GM12878 (cell line): ENCODE results near the gene VGLL4. TPM values are rescaled to one million over a fixed set of nuclear protein-coding genes. Genes with fewer than 3 reads are reported as not detected.

Source experiments
- ATAC-seq: fragments of 200-7000 bp; cut with Tn5 transposase; 3 replicates; pipeline ENCODE4 v1.9.1; 2020; ENCODE audit warnings: mild to moderate bottlenecking, moderate library complexity
- BruUV-seq: library from RNA; stranded (reverse); fragments of 400-500 nt; replicated peaks from 2 replicates; lab custom pipeline; 2021; lab: Mats Ljungman, UMichigan
- CTCF ChIA-PET: fragments of 300-600 bp; sonication (Branson Sonifier 250); formaldehyde crosslinking; extraction: SDS; loops from one replicate; lab custom pipeline; 2021; ENCODE audit warnings: inconsistent platforms; lab: Yijun Ruan, JAX
- POLR2A ChIA-PET: fragments of 350-600 bp; formaldehyde crosslinking; extraction: SDS; loops from one replicate; lab custom pipeline; 2021; ENCODE audit warnings: inconsistent platforms; lab: Charles Lee
- RAD21 ChIA-PET: fragments of 300-600 bp; sonication (Branson Sonifier 250); formaldehyde crosslinking; loops from one replicate; lab custom pipeline; 2023; ENCODE audit warnings: antibody characterized with exemption; ENCODE audit not compliant: unreplicated experiment; lab: Charles Lee
- SMC1A ChIA-PET: fragments of 300-600 bp; sonication (Branson Sonifier 250); formaldehyde crosslinking; loops from one replicate; lab custom pipeline; 2023; ENCODE audit not compliant: unreplicated experiment, uncharacterized antibody; lab: Charles Lee
- DNase-seq: peaks from one replicate; pipeline ENCODE4 v3.0.0-alpha.2; 2011; ENCODE audit warnings: low read depth, low spot score
- FAIRE-seq: peaks from 3 replicates; lab custom pipeline; 2011; peaks lifted over from hg19 to GRCh38; lab: Jason Lieb, UNC
- H2AFZ ChIP-seq: 2 replicates; pipeline ENCODE4 v1.6.0; 2011; ENCODE audit warnings: low read depth, low read length, control low read depth; ENCODE audit not compliant: control insufficient read depth
- H3K27ac ChIP-seq: 2 replicates; pipeline ENCODE4 v1.5.1; 2011; ENCODE audit warnings: control low read depth; ENCODE audit not compliant: control insufficient read depth, insufficient read depth
- H3K27me3 ChIP-seq, 2 experiments: replicated peaks in 1 of 2; 2 replicates each; pipeline versions ENCODE4 v1.6.0 to v1.6.1; 2011; ENCODE audit warnings: low read length in 1 of 2; ENCODE audit not compliant: control insufficient read depth in 2 of 2, insufficient read depth in 2 of 2
- H3K36me3 ChIP-seq, 2 experiments: 2 replicates each; pipeline ENCODE4 v1.5.1; 2011; ENCODE audit warnings: low read length in 1 of 2; ENCODE audit not compliant: control insufficient read depth in 2 of 2, insufficient read depth in 2 of 2
- H3K4me1 ChIP-seq: 2 replicates; pipeline ENCODE4 v1.6.1; 2011; ENCODE audit warnings: mild to moderate bottlenecking, low read length, moderate library complexity, mixed read lengths; ENCODE audit not compliant: control insufficient read depth, insufficient read depth
- H3K4me2 ChIP-seq: 2 replicates; pipeline ENCODE4 v1.6.0; 2011; ENCODE audit warnings: control low read depth; ENCODE audit not compliant: control insufficient read depth, insufficient read depth
- H3K4me3 ChIP-seq: fragments of 200-600 bp; sonication (generic); 2 replicates; pipeline ENCODE4 v1.5.1; 2016
- H3K79me2 ChIP-seq: 2 replicates; pipeline ENCODE4 v1.6.0; 2011; ENCODE audit warnings: low read length; ENCODE audit not compliant: control insufficient read depth, insufficient read depth
- H3K9ac ChIP-seq: 2 replicates; pipeline ENCODE4 v1.8.0; 2011; ENCODE audit warnings: low read length, control low read depth, mixed read lengths; ENCODE audit not compliant: control insufficient read depth, insufficient read depth
- H3K9me3 ChIP-seq: replicated peaks from 3 replicates; pipeline ENCODE4 v1.5.1; 2011; ENCODE audit warnings: mild to moderate bottlenecking, low read length; ENCODE audit not compliant: control insufficient read depth, insufficient read depth
- H4K20me1 ChIP-seq: 2 replicates; pipeline ENCODE4 v1.6.0; 2011; ENCODE audit not compliant: control insufficient read depth, insufficient read depth
- MEF2B ChIP-seq: fragments of 450-650 bp; IDR thresholded peaks from 2 replicates; pipeline ENCODE4 v1.6.1; 2018; ENCODE audit warnings: mild to moderate bottlenecking, moderate library complexity; ENCODE audit not compliant: partially characterized antibody, poor library complexity, severe bottlenecking
- NFYB ChIP-seq: IDR thresholded peaks from 2 replicates; pipeline ENCODE4 v1.6.1; 2011; ENCODE audit warnings: low read depth, mild to moderate bottlenecking, low read length, improper control_type of control experiment, moderate library complexity; ENCODE audit not compliant: insufficient read depth
- PAX8 ChIP-seq: fragments of 450-650 bp; IDR thresholded peaks from 2 replicates; pipeline ENCODE4 v1.6.1; 2017; ENCODE audit warnings: mild to moderate bottlenecking, moderate library complexity
- WGBS: methylation state at CpG from one replicate; pipeline ENCODE4 v1.1.6; 2016; ENCODE audit warnings: low lambda C conversion rate; ENCODE audit not compliant: insufficient replicate concordance, insufficient coverage; ENCODE audit errors: missing lambda C conversion rate; 5-methylcytosine and 5-hydroxymethylcytosine counted together
- in situ Hi-C: fragments of 300-500 bp; cut with MboI; formaldehyde crosslinking; loops from 9 replicates; pipeline ENCODE4 v1.14.3; 2018; ENCODE audit warnings: mixed read lengths
- intact Hi-C: fragments of 100-400 bp; cut with micrococcal nuclease; formaldehyde crosslinking; loops from one replicate; pipeline ENCODE4 v1.14.2; 2022; ENCODE audit not compliant: unreplicated experiment
- polyA plus RNA-seq, 11 experiments: library from polyadenylated mRNA; depleted of rRNA in 4 of 11; unstranded in 6 of 11; stranded (reverse) in 5 of 11; fragments of >200 nt; fragmentation: Nextera tagmentation in 4 of 11; fragmentation: Illumina TruSeq in 1 of 11; extraction: Ambion mirVana in 4 of 11; extraction: Trizol in 1 of 11; gene quantifications; 1 replicate in 1 of 11; 2 replicates in 10 of 11; pipeline versions ENCODE4 v1.2.1 to v1.2.3, GENCODE V29; 2011 to 2016; ENCODE audit warnings: inconsistent platforms in 2 of 11, missing spikeins in 2 of 11, low read depth in 1 of 11
- total RNA-seq, 4 experiments: library from RNA; depleted of rRNA in 3 of 4; stranded (reverse); fragments of >200 nt in 3 of 4; fragmentation: Illumina TruSeq in 1 of 4; extraction: Trizol in 1 of 4; gene quantifications; 2 replicates each; pipeline versions ENCODE4 v1.2.1 to v1.2.3, GENCODE V29; 2013 to 2021
- TF ChIP-seq, protein P1 (sequence below): fragments of 450-650 bp; formaldehyde crosslinking; IDR thresholded peaks from 2 replicates; pipeline ENCODE4 v1.5.0; 2022; ENCODE audit warnings: mild to moderate bottlenecking, missing genetic modification characterization
- TF ChIP-seq, protein P2 (sequence below): IDR thresholded peaks from 2 replicates; pipeline ENCODE4 v1.6.1; 2011; ENCODE audit warnings: low read depth, low read length, improper control_type of control experiment, borderline replicate concordance
- TF ChIP-seq, protein P3 (sequence below): fragments of 450-650 bp; IDR thresholded peaks from 2 replicates; pipeline ENCODE4 v1.6.1; 2014; ENCODE audit warnings: mild to moderate bottlenecking
- TF ChIP-seq, protein P4 (sequence below): fragments of 450-650 bp; IDR thresholded peaks from 2 replicates; pipeline ENCODE4 v1.6.1; 2016; ENCODE audit warnings: mild to moderate bottlenecking, moderate library complexity, borderline replicate concordance

VGLL4 gene
- total and polyA plus RNA-seq, 10 of the 15 experiments (the other 5 are each of a cell fraction or from before 2014, with no cell fraction given), result 0.44 to 38.1 (median 16.1) TPM

DNA sequence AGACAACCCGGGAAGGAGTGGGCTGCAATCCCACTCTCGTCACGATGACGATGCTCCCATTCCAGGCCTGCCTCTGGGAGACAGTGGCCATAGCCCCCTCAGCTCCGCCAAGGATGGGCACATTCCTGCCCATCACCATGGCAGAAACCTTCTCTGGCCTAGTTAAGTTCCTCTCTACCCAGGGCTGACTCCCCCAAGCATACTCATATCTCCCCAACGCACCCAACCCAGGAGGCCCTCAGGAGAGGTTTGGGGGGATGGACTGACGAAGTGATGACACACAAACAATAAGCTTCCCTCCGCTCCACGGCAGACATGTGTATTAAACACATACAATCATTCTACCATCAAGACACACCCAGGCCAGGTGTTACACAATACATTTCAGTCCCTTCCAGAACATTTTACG is 60.1 kb downstream of the VGLL4 start:
- intact Hi-C loops, result loop anchor here (5.0 kb wide), 1 partner anchor 59 kb away; the partner anchor contains the start of gene VGLL4
- H4K20me1 ChIP-seq, result peaks cover 6% of the 10 kb centered on the region; the same call in 1 of the 2 replicates

More for the DNA sequence above, 60.1 kb downstream of the VGLL4 start:
- Histone ChIP-seq H2AFZ (no peak overlapping the region), H3K27ac (no peak overlapping the region; the same call in 1 of the 2 replicates), H3K27me3 (no peaks in the 10 kb centered on the region), H3K4me3 (no peak overlapping the region), H3K4me2 (no peak overlapping the region; the same call in 1 of the 2 replicates), H3K9me3 (no peaks in the 10 kb centered on the region), H3K79me2 (peaks cover 62% of the 10 kb centered on the region), H3K4me1 (peaks cover 20% of the 10 kb centered on the region), H3K9ac (no peak overlapping the region), H3K36me3 (peaks cover 3 to 10% of the 10 kb centered on the region in 2 experiments)
- ChIA-PET RAD21 (interaction anchor here (2.7 kb wide), 1 partner anchor 60 kb away, joined by 12 read pairs; the partner anchor contains the start of gene VGLL4), POLR2A (no interaction called here), SMC1A (interaction anchor here (1.0 to 1.1 kb wide), 2 partner anchors 54 to 58 kb away, joined by 3 read pairs; no protein-coding TSS in a partner anchor), CTCF (interaction anchor here (0.9 kb wide), 1 partner anchor 10 kb away, joined by 4 read pairs; no protein-coding TSS in a partner anchor)
- FAIRE-seq (no peak), ATAC-seq (no peak), DNase-seq (no peak)
- in situ Hi-C loops, result no loop called here
- no TSS peak for BruUV-seq
- TF ChIP-seq MEF2B (no peak), NFYB (no peak), PAX8 (no peak)
- TF ChIP-seq, protein P1, sequence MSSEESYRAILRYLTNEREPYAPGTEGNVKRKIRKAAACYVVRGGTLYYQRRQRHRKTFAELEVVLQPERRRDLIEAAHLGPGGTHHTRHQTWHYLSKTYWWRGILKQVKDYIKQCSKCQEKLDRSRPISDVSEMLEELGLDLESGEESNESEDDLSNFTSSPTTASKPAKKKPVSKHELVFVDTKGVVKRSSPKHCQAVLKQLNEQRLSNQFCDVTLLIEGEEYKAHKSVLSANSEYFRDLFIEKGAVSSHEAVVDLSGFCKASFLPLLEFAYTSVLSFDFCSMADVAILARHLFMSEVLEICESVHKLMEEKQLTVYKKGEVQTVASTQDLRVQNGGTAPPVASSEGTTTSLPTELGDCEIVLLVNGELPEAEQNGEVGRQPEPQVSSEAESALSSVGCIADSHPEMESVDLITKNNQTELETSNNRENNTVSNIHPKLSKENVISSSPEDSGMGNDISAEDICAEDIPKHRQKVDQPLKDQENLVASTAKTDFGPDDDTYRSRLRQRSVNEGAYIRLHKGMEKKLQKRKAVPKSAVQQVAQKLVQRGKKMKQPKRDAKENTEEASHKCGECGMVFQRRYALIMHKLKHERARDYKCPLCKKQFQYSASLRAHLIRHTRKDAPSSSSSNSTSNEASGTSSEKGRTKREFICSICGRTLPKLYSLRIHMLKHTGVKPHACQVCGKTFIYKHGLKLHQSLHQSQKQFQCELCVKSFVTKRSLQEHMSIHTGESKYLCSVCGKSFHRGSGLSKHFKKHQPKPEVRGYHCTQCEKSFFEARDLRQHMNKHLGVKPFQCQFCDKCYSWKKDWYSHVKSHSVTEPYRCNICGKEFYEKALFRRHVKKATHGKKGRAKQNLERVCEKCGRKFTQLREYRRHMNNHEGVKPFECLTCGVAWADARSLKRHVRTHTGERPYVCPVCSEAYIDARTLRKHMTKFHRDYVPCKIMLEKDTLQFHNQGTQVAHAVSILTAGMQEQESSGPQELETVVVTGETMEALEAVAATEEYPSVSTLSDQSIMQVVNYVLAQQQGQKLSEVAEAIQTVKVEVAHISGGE (CRISPR knock-in tag), result no peak
- TF ChIP-seq, protein P2, sequence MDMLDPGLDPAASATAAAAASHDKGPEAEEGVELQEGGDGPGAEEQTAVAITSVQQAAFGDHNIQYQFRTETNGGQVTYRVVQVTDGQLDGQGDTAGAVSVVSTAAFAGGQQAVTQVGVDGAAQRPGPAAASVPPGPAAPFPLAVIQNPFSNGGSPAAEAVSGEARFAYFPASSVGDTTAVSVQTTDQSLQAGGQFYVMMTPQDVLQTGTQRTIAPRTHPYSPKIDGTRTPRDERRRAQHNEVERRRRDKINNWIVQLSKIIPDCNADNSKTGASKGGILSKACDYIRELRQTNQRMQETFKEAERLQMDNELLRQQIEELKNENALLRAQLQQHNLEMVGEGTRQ, result no peak
- TF ChIP-seq, protein P3, sequence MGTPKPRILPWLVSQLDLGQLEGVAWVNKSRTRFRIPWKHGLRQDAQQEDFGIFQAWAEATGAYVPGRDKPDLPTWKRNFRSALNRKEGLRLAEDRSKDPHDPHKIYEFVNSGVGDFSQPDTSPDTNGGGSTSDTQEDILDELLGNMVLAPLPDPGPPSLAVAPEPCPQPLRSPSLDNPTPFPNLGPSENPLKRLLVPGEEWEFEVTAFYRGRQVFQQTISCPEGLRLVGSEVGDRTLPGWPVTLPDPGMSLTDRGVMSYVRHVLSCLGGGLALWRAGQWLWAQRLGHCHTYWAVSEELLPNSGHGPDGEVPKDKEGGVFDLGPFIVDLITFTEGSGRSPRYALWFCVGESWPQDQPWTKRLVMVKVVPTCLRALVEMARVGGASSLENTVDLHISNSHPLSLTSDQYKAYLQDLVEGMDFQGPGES, result no peak
- TF ChIP-seq, protein P4, sequence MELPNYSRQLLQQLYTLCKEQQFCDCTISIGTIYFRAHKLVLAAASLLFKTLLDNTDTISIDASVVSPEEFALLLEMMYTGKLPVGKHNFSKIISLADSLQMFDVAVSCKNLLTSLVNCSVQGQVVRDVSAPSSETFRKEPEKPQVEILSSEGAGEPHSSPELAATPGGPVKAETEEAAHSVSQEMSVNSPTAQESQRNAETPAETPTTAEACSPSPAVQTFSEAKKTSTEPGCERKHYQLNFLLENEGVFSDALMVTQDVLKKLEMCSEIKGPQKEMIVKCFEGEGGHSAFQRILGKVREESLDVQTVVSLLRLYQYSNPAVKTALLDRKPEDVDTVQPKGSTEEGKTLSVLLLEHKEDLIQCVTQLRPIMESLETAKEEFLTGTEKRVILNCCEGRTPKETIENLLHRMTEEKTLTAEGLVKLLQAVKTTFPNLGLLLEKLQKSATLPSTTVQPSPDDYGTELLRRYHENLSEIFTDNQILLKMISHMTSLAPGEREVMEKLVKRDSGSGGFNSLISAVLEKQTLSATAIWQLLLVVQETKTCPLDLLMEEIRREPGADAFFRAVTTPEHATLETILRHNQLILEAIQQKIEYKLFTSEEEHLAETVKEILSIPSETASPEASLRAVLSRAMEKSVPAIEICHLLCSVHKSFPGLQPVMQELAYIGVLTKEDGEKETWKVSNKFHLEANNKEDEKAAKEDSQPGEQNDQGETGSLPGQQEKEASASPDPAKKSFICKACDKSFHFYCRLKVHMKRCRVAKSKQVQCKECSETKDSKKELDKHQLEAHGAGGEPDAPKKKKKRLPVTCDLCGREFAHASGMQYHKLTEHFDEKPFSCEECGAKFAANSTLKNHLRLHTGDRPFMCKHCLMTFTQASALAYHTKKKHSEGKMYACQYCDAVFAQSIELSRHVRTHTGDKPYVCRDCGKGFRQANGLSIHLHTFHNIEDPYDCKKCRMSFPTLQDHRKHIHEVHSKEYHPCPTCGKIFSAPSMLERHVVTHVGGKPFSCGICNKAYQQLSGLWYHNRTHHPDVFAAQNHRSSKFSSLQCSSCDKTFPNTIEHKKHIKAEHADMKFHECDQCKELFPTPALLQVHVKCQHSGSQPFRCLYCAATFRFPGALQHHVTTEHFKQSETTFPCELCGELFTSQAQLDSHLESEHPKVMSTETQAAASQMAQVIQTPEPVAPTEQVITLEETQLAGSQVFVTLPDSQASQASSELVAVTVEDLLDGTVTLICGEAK, result no peak
- 80% methylated on average over 9 of the region's 10 CpGs for WGBS
